HepG2 (cell line): ENCODE data around the gene SDR42E2. TPM values are rescaled to one million over a fixed set of nuclear protein-coding genes. Genes with fewer than 3 reads are reported as not detected.
A peak's percentile ranks its signal among the peaks of the same experiment; 100 is the strongest.

Source experiments
- ARID2 ChIP-seq: sonication (generic); formaldehyde crosslinking; IDR thresholded peaks from 2 replicates; pipeline ENCODE4 v1.8.1; 2022; ENCODE audit warnings: mild to moderate bottlenecking, missing genetic modification reagents, borderline replicate concordance
- CAMTA2 ChIP-seq: sonication (generic); formaldehyde crosslinking; IDR thresholded peaks from 2 replicates; pipeline ENCODE4 v1.4.0; 2020; ENCODE audit warnings: mild to moderate bottlenecking, missing genetic modification reagents, borderline replicate concordance
- CREB1 ChIP-seq, 2 experiments: fragments of 450-650 bp in 1 of 2; IDR thresholded peaks; 2 replicates each; pipeline ENCODE4 v1.6.1; 2016 to 2017; ENCODE audit warnings: control low read depth in 1 of 2, mild to moderate bottlenecking in 1 of 2, missing compliant biosample characterization in 1 of 2, missing genetic modification characterization in 1 of 2
- ELF4 ChIP-seq: sonication (generic); formaldehyde crosslinking; IDR thresholded peaks from 2 replicates; pipeline ENCODE4 v1.5.0; 2020; ENCODE audit warnings: missing genetic modification reagents, mild to moderate bottlenecking, moderate library complexity, borderline replicate concordance
- POGK ChIP-seq: sonication (generic); formaldehyde crosslinking; conservative IDR thresholded peaks from 2 replicates; pipeline ENCODE4 v1.8.0; 2022; ENCODE audit warnings: mild to moderate bottlenecking, moderate library complexity, missing genetic modification reagents
- PTBP1 ChIP-seq: fragments of 200-400 bp; formaldehyde crosslinking; IDR thresholded peaks from 2 replicates; pipeline ENCODE4 v1.6.1; 2018; ENCODE audit warnings: low read length, low read depth; ENCODE audit not compliant: poor library complexity, severe bottlenecking
- SP4 ChIP-seq: sonication (generic); formaldehyde crosslinking; IDR thresholded peaks from 2 replicates; pipeline ENCODE4 v1.8.1; 2023; ENCODE audit warnings: mild to moderate bottlenecking, missing genetic modification reagents
- ZFP36L1 ChIP-seq: sonication (generic); formaldehyde crosslinking; IDR thresholded peaks from 2 replicates; pipeline ENCODE4 v1.8.0; 2022; ENCODE audit warnings: mild to moderate bottlenecking, missing genetic modification reagents, moderate library complexity
- ZNF550 ChIP-seq: sonication (generic); formaldehyde crosslinking; IDR thresholded peaks from 2 replicates; pipeline ENCODE4 v1.4.0; 2020; ENCODE audit warnings: mild to moderate bottlenecking, missing genetic modification reagents, borderline replicate concordance
- ZNF841 ChIP-seq: sonication (generic); formaldehyde crosslinking; IDR thresholded peaks from 2 replicates; pipeline ENCODE4 v1.8.1; 2023; ENCODE audit warnings: missing genetic modification reagents, borderline replicate concordance
- ZUFSP ChIP-seq: sonication (generic); formaldehyde crosslinking; IDR thresholded peaks from 2 replicates; pipeline ENCODE4 v1.9.0; 2021; ENCODE audit warnings: missing genetic modification reagents, mild to moderate bottlenecking, borderline replicate concordance
- polyA plus RNA-seq, 8 experiments: library from polyadenylated mRNA; depleted of rRNA in 3 of 8; stranded (reverse) in 7 of 8; unstranded in 1 of 8; fragments of >200 nt; fragmentation: Illumina TruSeq in 4 of 8; extraction: Trizol in 4 of 8; gene quantifications; 2 replicates each; pipeline versions ENCODE4 v1.2.1 to v1.2.3, GENCODE V29; 2011 to 2016; ENCODE audit warnings: low read depth in 4 of 8, missing spikeins in 1 of 8, mixed read lengths in 1 of 8; ENCODE audit not compliant: insufficient read depth in 1 of 8
- total RNA-seq, 5 experiments: library from RNA; depleted of rRNA; stranded (reverse); fragments of >200 nt; fragmentation: Illumina TruSeq; extraction: Trizol; gene quantifications; 2 replicates each; pipeline ENCODE4 v1.2.3, GENCODE V29; 2016; ENCODE audit warnings: low read depth in 1 of 5
- TF ChIP-seq, protein P1 (sequence below): sonication (generic); formaldehyde crosslinking; IDR thresholded peaks from 2 replicates; pipeline ENCODE4 v1.4.0; 2020; ENCODE audit warnings: missing genetic modification reagents
- TF ChIP-seq, protein P2 (sequence below): IDR thresholded peaks from 2 replicates; pipeline ENCODE4 v1.6.1; 2016; ENCODE audit warnings: mild to moderate bottlenecking, missing biosample characterization, missing genetic modification reagents
- TF ChIP-seq, protein P3 (sequence below): sonication (generic); formaldehyde crosslinking; conservative IDR thresholded peaks from 2 replicates; pipeline ENCODE4 v1.4.0; 2020; ENCODE audit warnings: mild to moderate bottlenecking, missing genetic modification reagents, moderate library complexity
- TF ChIP-seq, protein P4 (sequence below): sonication (generic); formaldehyde crosslinking; IDR thresholded peaks from 2 replicates; pipeline ENCODE4 v1.9.0; 2022; ENCODE audit warnings: missing genetic modification reagents, mild to moderate bottlenecking, borderline replicate concordance

Gene SDR42E2
- total and polyA plus RNA-seq, 2 of the 13 experiments (the other 11 are each of a cell fraction or from before 2014, with no cell fraction given): 0.05 to 0.11 TPM

GRCh38 chr16:22190081-22190775 is 27.9 kb downstream of the SDR42E2 start (continued):
- TF ChIP-seq, protein P1, sequence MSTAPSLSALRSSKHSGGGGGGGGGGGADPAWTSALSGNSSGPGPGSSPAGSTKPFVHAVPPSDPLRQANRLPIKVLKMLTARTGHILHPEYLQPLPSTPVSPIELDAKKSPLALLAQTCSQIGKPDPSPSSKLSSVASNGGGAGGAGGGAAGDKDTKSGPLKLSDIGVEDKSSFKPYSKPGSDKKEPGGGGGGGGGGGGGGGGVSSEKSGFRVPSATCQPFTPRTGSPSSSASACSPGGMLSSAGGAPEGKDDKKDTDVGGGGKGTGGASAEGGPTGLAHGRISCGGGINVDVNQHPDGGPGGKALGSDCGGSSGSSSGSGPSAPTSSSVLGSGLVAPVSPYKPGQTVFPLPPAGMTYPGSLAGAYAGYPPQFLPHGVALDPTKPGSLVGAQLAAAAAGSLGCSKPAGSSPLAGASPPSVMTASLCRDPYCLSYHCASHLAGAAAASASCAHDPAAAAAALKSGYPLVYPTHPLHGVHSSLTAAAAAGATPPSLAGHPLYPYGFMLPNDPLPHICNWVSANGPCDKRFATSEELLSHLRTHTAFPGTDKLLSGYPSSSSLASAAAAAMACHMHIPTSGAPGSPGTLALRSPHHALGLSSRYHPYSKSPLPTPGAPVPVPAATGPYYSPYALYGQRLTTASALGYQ (CRISPR knock-in tag): peak; percentile 76
- TF ChIP-seq SP4: peak; percentile 96
- peak; percentile 93 for TF ChIP-seq CAMTA2 (CRISPR knock-in tag)
- TF ChIP-seq ZUFSP (CRISPR knock-in tag): no peak
- TF ChIP-seq, protein P2, sequence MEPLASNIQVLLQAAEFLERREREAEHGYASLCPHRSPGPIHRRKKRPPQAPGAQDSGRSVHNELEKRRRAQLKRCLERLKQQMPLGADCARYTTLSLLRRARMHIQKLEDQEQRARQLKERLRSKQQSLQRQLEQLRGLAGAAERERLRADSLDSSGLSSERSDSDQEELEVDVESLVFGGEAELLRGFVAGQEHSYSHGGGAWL (CRISPR knock-in tag): peak; percentile 95
- TF ChIP-seq POGK: peak; percentile 96
- TF ChIP-seq ZNF841 (CRISPR knock-in tag): no peak
- peak; percentile 38; the same call in 1 of the 2 replicates for TF ChIP-seq CREB1 (IDR thresholded peaks at IDR 0.05)
- TF ChIP-seq CREB1 (CRISPR knock-in tag; IDR thresholded peaks at IDR 0.05): no peak
- peak; percentile 95; the same call in 1 of the 2 replicates for TF ChIP-seq ZNF550 (CRISPR knock-in tag)
- 0 out of 2 replicates have a peak, but pooled peaks have one; percentile 64 for TF ChIP-seq ELF4
- TF ChIP-seq, protein P3, sequence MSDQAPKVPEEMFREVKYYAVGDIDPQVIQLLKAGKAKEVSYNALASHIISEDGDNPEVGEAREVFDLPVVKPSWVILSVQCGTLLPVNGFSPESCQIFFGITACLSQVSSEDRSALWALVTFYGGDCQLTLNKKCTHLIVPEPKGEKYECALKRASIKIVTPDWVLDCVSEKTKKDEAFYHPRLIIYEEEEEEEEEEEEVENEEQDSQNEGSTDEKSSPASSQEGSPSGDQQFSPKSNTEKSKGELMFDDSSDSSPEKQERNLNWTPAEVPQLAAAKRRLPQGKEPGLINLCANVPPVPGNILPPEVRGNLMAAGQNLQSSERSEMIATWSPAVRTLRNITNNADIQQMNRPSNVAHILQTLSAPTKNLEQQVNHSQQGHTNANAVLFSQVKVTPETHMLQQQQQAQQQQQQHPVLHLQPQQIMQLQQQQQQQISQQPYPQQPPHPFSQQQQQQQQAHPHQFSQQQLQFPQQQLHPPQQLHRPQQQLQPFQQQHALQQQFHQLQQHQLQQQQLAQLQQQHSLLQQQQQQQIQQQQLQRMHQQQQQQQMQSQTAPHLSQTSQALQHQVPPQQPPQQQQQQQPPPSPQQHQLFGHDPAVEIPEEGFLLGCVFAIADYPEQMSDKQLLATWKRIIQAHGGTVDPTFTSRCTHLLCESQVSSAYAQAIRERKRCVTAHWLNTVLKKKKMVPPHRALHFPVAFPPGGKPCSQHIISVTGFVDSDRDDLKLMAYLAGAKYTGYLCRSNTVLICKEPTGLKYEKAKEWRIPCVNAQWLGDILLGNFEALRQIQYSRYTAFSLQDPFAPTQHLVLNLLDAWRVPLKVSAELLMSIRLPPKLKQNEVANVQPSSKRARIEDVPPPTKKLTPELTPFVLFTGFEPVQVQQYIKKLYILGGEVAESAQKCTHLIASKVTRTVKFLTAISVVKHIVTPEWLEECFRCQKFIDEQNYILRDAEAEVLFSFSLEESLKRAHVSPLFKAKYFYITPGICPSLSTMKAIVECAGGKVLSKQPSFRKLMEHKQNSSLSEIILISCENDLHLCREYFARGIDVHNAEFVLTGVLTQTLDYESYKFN (CRISPR knock-in tag): peak; percentile 48
- TF ChIP-seq PTBP1: no peak
- TF ChIP-seq, protein P4, sequence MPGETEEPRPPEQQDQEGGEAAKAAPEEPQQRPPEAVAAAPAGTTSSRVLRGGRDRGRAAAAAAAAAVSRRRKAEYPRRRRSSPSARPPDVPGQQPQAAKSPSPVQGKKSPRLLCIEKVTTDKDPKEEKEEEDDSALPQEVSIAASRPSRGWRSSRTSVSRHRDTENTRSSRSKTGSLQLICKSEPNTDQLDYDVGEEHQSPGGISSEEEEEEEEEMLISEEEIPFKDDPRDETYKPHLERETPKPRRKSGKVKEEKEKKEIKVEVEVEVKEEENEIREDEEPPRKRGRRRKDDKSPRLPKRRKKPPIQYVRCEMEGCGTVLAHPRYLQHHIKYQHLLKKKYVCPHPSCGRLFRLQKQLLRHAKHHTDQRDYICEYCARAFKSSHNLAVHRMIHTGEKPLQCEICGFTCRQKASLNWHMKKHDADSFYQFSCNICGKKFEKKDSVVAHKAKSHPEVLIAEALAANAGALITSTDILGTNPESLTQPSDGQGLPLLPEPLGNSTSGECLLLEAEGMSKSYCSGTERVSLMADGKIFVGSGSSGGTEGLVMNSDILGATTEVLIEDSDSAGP (CRISPR knock-in tag): peak; percentile 94
- TF ChIP-seq ZFP36L1 (CRISPR knock-in tag): peak; percentile 88; the same call in 1 of the 2 replicates
- TF ChIP-seq ARID2 (CRISPR knock-in tag): peak; percentile 93
